B cell (primary cell): ENCODE data around the gene ISL2.

Source experiments
- EZH2 ChIP-seq: IDR thresholded peaks from 2 replicates; pipeline ENCODE4 v1.6.1; 2012; ENCODE audit warnings: borderline replicate concordance, low read depth, mild to moderate bottlenecking, moderate library complexity, low read length; ENCODE audit not compliant: insufficient read depth, poor library complexity, severe bottlenecking
- TF ChIP-seq, protein P1 (sequence below): fragments of 200-600 bp; IDR thresholded peaks from one replicate; pipeline ENCODE4 v1.8.0; 2022; ENCODE audit warnings: antibody characterized with exemption, mild to moderate bottlenecking

DNA sequence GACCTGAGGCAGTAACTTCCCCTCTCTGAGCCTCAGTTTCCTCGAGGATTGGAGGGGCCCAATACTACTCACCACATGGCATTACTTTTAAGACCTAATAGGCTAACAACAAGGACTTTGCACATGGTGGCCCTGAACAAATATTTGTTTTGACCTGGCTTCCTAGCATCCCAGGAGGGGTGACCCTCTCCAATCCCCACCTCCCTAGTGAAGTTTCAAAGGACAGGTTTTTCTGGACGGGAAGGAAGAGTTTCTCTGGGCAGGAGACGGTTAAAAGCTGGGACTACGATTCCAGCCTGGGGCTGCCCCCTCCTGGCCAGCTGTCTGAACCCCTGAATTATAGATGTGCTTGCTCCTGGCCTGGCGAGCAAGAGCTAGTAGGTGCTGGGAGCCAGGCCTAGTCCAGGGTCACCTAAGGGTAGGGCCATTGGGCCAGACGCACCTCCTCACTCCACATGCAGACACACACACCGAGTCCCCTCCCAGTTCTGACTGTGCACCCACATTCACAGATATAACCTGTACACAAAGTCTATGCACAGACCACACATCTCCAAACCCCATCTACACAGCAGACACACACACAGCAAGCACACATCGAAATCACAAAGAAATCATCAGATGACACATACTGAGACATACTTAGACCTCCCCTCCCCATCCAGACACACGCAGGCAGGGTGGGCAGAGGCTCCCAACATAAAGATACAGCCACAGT lies 2.7 kb upstream of the ISL2 start:
- TF ChIP-seq, protein P1, sequence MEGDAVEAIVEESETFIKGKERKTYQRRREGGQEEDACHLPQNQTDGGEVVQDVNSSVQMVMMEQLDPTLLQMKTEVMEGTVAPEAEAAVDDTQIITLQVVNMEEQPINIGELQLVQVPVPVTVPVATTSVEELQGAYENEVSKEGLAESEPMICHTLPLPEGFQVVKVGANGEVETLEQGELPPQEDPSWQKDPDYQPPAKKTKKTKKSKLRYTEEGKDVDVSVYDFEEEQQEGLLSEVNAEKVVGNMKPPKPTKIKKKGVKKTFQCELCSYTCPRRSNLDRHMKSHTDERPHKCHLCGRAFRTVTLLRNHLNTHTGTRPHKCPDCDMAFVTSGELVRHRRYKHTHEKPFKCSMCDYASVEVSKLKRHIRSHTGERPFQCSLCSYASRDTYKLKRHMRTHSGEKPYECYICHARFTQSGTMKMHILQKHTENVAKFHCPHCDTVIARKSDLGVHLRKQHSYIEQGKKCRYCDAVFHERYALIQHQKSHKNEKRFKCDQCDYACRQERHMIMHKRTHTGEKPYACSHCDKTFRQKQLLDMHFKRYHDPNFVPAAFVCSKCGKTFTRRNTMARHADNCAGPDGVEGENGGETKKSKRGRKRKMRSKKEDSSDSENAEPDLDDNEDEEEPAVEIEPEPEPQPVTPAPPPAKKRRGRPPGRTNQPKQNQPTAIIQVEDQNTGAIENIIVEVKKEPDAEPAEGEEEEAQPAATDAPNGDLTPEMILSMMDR: no peak
- no peak for TF ChIP-seq EZH2
